Upper lobe of right lung (tissue), 1 donor: Measurements from ENCODE around the gene AFG3L2. TPM values are rescaled to one million over a fixed set of nuclear protein-coding genes. Genes with fewer than 3 reads are reported as not detected.

Experiments
- ATAC-seq: fragments of 200-7000 bp; cut with Tn5 transposase; one replicate; pipeline ENCODE4 v1.9.1; 2020; ENCODE audit warnings: mild to moderate bottlenecking, moderate library complexity
- DNase-seq: peaks from one replicate; pipeline ENCODE4 v3.0.0-alpha.2; 2020
- H3K27ac ChIP-seq: fragments of 200-600 bp; one replicate; pipeline ENCODE4 v1.8.0; 2022
- H3K27me3 ChIP-seq: fragments of 200-600 bp; one replicate; pipeline ENCODE4 v1.8.0; 2022; ENCODE audit warnings: mild to moderate bottlenecking
- H3K36me3 ChIP-seq: fragments of 200-600 bp; one replicate; pipeline ENCODE4 v1.8.0; 2022
- H3K4me1 ChIP-seq: fragments of 200-600 bp; one replicate; pipeline ENCODE4 v1.8.0; 2022
- H3K4me3 ChIP-seq: fragments of 200-600 bp; one replicate; pipeline ENCODE4 v1.8.0; 2022; ENCODE audit warnings: mild to moderate bottlenecking
- H3K9me3 ChIP-seq: fragments of 200-600 bp; one replicate; pipeline ENCODE4 v1.8.0; 2022
- intact Hi-C: fragments of 100-400 bp; cut with DNase I; formaldehyde crosslinking; loops from one replicate; pipeline ENCODE4 v1.11.0; 2022
- total RNA-seq: library from RNA; stranded (reverse); fragmentation: NEBNext Ultra II Directional; extraction: Animal tissue kit (Norgen Biotek cat#: 25700); gene quantifications from one replicate; pipeline ENCODE4 v1.2.1, GENCODE V29; 2021
- TF ChIP-seq, protein P1 (sequence below): fragments of 200-600 bp; IDR thresholded peaks from one replicate; pipeline ENCODE4 v1.8.0; 2022; ENCODE audit warnings: antibody characterized with exemption
- donor health status: DM: no; HTN: yes; CAD: no; lungs with severe emphysema.

AFG3L2 gene
- total RNA-seq, 1 donor from 2014 or later = 35.4 TPM

DNA sequence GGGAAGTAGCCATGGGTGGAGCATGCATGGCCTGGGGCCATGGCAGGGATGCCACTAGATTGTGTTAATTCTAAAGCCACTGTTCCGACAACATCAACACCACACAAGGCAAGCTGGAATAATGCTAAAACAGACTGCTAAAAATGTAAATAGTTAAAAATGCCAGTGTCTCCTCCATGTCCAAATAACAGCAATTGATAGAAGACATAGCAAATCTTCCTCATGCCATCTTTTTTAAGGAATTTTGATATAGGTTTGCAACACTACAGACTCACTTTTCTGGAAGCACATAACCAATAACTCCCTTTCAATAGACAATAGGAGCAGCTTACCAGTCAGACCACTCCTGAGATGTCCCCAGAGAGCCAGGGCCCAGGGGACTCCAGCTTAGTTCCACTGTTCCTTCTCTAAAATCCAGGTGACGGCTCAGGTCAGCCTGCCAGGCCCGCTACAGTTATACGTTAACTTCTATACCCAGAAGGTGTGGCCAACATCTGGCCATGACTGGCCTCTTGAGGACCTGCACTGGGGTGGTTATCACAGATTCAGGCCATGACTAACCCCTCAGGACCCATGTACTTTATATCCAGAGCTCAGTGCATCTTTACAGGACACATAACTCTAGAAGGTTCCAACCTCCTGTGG lies 48.7 kb downstream of the AFG3L2 start:
- ATAC-seq (no peak), DNase-seq (no peak)
- Histone ChIP-seq H3K9me3 (no peaks in the 10 kb centered on the region), H3K36me3 (peaks cover 66% of the 10 kb centered on the region), H3K4me1 (no peaks in the 10 kb centered on the region), H3K27ac (no peak overlapping the region), H3K27me3 (no peaks in the 10 kb centered on the region), H3K4me3 (no peak overlapping the region)
- intact Hi-C loops = no loop called here
- TF ChIP-seq, protein P1, sequence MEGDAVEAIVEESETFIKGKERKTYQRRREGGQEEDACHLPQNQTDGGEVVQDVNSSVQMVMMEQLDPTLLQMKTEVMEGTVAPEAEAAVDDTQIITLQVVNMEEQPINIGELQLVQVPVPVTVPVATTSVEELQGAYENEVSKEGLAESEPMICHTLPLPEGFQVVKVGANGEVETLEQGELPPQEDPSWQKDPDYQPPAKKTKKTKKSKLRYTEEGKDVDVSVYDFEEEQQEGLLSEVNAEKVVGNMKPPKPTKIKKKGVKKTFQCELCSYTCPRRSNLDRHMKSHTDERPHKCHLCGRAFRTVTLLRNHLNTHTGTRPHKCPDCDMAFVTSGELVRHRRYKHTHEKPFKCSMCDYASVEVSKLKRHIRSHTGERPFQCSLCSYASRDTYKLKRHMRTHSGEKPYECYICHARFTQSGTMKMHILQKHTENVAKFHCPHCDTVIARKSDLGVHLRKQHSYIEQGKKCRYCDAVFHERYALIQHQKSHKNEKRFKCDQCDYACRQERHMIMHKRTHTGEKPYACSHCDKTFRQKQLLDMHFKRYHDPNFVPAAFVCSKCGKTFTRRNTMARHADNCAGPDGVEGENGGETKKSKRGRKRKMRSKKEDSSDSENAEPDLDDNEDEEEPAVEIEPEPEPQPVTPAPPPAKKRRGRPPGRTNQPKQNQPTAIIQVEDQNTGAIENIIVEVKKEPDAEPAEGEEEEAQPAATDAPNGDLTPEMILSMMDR = no peak

DNA sequence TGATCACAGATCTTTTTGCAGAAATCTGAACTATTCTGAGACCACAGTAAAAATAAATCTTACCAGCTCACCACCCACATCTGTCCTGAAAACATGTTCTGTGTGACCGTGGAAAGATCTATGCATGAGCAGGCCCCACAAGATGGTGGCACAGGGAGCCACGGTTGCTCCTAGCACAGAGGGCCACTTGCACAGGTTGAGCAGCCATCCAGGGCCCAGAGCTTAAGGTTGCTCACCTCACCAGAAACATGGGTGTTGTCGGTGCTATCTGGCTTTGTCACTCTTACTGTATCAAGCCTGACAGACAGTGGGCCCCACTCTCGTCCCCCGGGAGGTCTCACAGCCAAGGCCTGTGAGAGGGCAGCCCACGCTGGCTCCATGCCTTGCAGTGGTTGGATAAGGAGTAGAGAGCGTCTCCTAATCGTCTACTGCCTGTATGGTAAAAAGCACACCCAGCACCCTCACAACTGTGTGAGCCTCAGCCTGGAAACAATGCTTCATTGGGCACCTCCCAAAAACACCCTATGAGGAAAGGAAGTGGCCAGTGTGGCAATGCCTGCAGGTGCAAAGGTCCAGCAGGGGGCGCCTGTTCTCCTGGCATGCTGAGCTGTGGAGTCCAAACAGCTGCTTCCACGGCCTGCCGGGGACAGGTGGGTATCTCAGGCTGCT lies 49.4 kb downstream of the AFG3L2 start:
- Histone ChIP-seq H3K27me3 (no peaks in the 10 kb centered on the region), H3K36me3 (peaks cover 71% of the 10 kb centered on the region), H3K27ac (no peak overlapping the region), H3K4me1 (no peaks in the 10 kb centered on the region), H3K9me3 (no peaks in the 10 kb centered on the region), H3K4me3 (no peak overlapping the region)
- TF ChIP-seq, protein P1 = peak; percentile 83
- ATAC-seq (peak; percentile 89), DNase-seq (peak; percentile 90)
- intact Hi-C loops = no loop called here

DNA sequence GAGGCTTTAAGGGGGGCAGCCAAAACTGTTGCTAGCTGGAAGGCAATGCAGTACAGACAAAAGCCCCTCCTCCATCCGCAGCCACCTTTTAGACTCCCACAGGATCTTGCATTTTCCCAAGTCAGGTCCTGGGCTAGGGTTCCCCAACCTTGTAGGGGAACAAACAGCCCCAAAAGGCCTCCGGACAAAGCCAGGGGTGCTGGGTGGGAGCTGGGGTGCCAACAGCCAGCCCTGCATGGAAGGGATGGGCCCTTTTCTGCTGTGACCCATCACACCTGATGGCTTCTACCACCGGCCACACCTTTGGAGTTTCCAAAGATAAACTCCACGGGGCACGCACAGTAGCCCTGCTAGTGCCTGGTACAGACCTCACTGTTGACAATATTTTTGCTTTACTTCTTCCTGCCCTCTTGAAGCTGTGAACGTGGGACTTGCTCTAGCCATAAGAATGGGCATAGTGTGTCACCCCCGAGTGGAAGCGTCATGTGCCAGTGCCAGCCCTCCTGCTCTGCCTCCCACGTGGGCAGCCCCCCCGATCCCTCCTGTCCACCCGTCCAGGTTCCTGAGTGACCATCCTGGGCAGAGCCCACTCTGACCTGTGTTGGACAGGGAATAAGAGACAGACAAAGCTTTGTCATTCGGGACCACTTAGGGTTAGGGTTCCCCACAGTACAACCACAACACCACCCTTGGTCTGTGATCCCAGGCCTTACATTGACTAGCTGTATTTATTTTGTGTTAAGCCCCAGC lies 50.1 kb downstream of the AFG3L2 start:
- Histone ChIP-seq H3K4me1 (no peaks in the 10 kb centered on the region), H3K27ac (no peak overlapping the region), H3K27me3 (no peaks in the 10 kb centered on the region), H3K9me3 (no peaks in the 10 kb centered on the region), H3K36me3 (peaks cover 73% of the 10 kb centered on the region), H3K4me3 (no peak overlapping the region)
- TF ChIP-seq, protein P1 = no peak
- intact Hi-C loops = no loop called here
- no peak for DNase-seq
- ATAC-seq = peak; percentile 15

DNA sequence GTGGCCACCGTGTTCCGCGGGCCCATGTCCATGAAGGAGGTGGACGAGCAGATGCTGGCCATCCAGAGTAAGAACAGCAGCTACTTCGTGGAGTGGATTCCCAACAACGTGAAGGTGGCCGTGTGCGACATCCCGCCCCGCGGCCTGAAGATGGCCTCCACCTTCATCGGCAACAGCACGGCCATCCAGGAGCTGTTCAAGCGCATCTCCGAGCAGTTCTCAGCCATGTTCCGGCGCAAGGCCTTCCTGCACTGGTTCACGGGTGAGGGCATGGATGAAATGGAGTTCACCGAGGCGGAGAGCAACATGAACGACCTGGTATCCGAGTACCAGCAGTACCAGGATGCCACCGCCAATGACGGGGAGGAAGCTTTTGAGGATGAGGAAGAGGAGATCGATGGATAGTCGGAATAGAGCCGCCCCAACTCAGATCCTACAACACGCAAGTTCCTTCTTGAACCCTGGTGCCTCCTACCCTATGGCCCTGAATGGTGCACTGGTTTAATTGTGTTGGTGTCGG lies 51.2 kb downstream of the AFG3L2 start:
- no peaks in the 10 kb centered on the region for H3K4me1 ChIP-seq
- H3K27ac ChIP-seq = no peak overlapping the region
- peaks cover 79% of the 10 kb centered on the region for H3K36me3 ChIP-seq
- intact Hi-C loops = no loop called here
- no peaks in the 10 kb centered on the region for H3K27me3 ChIP-seq
- no peak overlapping the region for H3K4me3 ChIP-seq
- TF ChIP-seq, protein P1 = no peak
- no peak for ATAC-seq
- no peak for DNase-seq
- no peaks in the 10 kb centered on the region for H3K9me3 ChIP-seq

DNA sequence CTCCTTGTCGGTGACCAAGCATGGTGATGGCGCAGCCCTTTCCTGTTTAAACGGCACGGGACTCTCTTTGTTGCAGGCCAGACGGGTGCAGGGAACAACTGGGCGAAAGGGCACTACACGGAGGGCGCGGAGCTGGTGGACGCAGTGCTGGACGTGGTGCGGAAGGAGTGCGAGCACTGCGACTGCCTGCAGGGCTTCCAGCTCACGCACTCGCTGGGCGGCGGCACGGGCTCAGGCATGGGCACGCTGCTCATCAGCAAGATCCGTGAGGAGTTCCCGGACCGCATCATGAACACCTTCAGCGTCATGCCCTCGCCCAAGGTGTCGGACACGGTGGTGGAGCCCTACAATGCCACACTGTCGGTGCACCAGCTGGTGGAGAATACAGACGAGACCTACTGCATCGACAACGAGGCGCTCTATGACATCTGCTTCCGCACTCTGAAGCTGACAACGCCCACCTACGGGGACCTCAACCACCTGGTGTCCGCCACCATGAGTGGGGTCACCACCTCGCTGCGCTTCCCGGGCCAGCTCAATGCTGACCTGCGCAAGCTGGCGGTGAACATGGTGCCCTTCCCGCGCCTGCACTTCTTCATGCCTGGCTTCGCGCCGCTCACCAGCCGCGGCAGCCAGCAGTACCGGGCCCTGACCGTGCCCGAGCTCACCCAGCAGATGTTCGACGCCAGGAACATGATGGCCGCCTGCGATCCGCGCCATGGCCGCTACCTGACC lies 51.9 kb downstream of the AFG3L2 start:
- DNase-seq (peak; percentile 63), ATAC-seq (no peak)
- no peaks in the 10 kb centered on the region for H3K9me3 ChIP-seq
- intact Hi-C loops = no loop called here
- TF ChIP-seq, protein P1 = no peak
- no peak overlapping the region for H3K27ac ChIP-seq
- no peak overlapping the region for H3K4me3 ChIP-seq
- H3K27me3 ChIP-seq = no peaks in the 10 kb centered on the region
- peaks cover 85% of the 10 kb centered on the region for H3K36me3 ChIP-seq
- no peaks in the 10 kb centered on the region for H3K4me1 ChIP-seq
